Stimulated activated CD4-positive, alpha-beta T cell treated with anti-CD3 and anti-CD28 coated beads, Interleukin-4, amount 100 ng/mL, for 4 hours (primary cell): ENCODE results near the gene GPR27.

Source experiments
- DNase-seq, 2 experiments: peaks; one replicate each; pipeline ENCODE4 v3.0.0-alpha.2; 2020

GPR27 gene

DNA sequence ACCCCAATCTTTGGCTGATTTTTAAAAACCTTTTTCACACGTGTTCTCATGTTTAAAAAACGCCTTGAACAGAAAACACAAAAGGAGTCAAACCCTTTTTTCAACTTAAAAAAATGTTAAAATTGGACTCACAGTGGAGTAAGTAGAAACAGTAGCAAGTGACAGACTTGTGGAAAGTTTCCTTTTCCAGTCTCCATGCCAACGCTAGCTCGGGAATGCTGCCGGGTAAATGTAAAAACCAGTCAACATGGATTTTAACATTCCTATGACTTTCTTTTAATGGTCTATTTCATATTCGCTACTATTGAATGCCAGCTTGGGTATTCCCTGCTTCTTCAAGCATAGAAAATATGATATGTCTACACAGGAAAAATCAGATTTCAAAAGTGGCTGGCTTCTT is 32.9 kb downstream of the GPR27 start:
- DNase-seq: no peak

DNA sequence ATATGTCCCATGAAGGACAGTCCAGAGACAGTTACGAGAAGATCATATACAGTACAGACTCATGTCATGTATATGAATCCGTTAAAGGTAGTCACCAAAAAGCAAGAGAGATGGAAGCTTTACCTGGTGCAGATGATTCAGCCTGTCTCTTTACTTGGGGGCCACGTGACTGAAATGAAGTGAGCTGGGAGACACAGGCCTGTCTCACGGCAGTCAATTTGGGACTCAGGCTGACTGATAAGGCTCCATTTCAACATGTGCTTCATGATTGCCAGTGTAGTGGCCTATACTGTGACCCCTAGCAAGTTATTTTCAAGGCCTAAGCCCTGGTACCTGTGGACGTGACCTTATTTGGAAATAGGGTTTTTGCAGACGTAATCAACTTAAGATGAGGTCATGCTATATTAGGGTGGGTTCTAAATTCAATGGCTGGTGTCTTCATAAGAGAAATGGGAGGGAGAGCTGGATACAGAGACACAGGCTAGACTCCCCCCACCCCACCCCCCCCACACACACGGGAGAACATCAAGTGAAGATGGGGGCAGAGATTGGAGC is 34.3 kb downstream of the GPR27 start:
- DNase-seq: no peak

DNA sequence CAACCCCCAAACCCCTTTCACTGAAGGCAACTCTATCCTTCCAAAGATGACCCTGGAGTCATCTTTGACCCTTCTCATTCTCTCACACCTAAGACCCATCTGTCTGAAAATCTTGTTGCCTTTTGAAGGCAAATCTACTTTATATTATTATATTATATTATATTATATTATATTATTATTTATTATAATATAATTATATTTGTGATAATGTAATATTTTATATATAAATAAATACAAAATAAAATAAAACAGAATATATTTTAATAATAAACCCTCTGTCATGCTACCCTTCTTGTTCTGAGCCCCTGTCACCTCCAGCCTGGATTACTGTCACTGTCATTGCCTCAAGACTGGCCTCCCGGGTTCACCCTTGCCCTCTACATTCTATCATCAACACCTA is 36.3 kb downstream of the GPR27 start:
- no peak for DNase-seq

DNA sequence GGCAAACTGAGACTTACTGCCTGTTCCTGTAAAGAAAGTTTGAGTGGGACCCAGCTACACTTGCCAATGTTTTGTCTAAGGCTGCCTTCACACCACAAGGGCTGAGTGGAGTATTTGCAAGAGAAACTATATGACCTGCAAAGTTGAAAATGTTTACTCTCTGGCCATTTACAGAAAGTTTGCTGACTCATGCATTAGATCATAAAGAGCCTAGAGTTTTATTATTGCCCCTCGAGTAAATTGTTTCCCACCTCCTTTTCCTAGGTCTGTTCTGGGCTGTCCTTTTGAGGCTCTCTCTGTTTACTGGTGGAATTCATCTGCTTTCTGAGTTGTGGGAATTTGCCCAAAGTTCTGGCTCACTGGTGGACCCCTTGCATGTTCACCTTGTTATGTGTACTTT is 38.0 kb downstream of the GPR27 start:
- DNase-seq: no peak

DNA sequence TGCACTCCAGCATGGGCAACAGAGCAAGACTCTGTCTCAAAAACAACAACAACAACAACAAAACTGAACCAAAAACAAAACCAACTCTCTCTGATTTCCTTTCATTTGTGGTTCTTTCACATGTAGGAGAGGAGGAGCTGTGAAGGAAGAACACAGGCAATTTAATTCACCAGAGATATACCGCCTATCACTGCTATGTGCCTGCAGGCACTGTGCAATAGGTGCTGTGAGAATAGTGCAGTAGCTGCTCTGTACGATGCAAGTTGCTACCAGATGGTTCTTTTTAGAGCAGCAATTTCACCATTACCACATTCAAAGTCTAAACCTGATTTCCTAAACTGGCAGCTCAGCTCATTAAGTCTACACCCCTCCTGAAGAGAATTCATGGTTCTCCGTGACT is 42.6 kb downstream of the GPR27 start:
- no peak for DNase-seq

DNA sequence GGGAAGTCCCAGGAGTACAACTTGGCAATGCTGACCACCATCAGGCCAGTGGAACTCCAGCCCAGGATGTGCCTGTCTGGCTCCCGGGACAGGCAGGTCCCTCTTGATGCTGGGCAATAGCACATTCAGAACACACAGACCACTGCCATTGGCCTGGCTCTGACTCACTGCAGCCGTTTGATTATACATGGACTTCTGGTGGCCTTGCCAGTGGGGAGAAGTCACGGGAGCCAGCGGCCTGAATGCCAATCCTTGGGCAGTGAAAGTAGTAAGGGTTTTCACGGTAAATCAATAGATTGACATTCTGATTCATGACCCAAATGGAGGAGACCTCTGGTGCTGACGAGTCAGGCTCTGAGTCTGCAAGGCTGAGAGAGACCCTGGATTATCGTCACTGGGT is 43.8 kb downstream of the GPR27 start:
- DNase-seq: no peak

DNA sequence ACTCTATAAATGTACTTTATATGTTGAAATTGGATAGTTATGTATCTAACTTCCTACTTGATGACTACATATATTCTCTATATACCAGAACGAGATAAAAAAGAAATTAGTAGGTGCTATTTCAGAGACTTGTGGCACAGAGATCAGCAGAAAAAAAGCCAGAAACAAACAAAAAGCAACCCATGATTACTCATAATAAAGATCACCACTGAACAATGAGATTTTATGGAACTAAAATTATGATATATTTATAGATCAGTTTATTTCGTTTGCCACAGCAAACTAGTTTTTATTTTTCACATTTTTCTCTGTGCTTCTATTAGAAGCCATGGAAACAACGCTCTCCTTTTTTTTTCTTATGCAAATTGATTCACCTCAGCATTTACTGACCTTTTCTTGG is 46.4 kb downstream of the GPR27 start:
- no peak for DNase-seq

DNA sequence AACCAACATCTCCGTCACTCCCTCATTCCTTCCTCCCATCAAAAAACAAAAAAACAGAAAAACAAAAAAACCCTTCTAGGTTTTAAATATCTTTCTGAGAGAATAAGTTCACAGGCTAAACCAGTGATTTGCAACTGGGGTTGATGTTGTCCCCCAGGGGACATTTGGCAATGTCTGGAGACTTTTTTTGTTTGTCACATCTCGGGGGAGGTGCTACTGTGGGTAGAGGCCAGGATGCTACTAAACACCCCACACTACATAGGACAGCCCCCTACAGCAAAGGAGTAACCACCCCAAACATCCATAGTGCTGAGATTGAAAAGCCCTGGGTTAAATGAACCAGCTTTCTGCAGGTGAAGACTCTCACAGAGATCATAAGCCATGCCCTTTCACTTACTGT is 48.3 kb downstream of the GPR27 start:
- no peak for DNase-seq

DNA sequence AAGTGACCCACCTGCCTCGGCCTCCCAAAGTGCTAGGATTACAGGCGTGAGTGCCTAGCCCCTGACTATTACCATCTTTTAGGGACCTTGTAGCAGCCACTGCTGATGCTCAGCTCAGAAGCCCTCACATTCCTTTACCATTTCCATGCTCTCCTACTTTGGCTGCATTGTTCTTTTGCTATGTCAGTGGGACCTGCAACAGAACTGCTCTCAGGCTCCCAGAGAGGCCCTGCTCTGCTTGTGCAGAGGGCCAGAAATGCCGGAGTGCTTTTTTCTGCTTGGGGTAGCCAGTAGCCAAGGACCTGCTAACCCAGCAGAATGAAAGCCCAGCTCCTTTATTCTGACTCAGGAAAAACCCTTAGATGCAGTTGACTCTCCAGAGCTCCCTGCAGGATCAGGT is 49.6 kb downstream of the GPR27 start:
- DNase-seq: no peak

DNA sequence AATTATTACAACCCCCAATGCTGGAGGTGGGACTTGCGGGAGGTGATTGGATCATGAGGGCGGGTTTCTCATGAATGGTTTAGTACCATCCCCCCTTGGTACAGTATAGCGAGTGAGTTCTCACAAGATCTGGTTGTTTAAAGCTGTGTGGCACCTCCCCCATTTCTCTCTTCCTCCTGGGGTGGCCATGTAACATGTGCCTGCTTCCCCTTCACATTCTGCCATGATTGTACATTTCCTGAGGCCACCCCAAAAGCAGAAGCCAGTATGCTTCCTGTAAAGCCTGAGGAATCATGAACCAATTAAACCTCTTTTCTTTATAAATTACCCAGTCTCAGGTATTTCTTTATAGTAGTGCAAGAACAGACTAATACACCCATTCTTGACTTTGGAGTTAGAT is 51.5 kb downstream of the GPR27 start:
- DNase-seq: no peak

DNA sequence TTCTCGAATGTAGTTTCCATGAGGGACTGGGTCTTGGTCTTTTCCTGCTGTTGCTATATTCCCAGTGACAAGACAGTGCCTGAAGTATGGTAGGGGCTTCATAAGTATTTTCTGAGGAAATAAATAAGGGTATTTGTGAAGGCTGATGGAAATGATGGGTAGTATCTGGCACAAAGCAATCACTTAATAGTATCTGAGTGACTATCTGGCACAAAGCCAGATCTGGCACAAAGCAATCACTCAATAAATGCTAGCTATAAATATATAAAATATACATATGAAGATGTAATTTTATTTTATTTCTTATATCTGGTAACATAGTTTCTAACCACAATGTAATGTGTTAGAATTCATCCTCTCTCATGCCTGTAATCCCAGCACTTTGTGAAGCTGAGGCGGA is 52.0 kb downstream of the GPR27 start:
- DNase-seq: no peak
